Stimulated activated CD4-positive, alpha-beta T cell treated with anti-CD3 and anti-CD28 coated beads, Interleukin-1b, Interleukin-23, amount 100 ng/mL, for 24 hours (primary cell): ENCODE results near the gene ULK4.
"Not testable (repeated sequence)": the region's sequence is repeated elsewhere in the genome, so short reads cannot be mapped to it uniquely, and the experiment has no call there.

Source experiments
- DNase-seq, 4 experiments: peaks; one replicate each; pipeline ENCODE4 v3.0.0-alpha.2; 2020; ENCODE audit warnings: low read depth in 4 of 4, low spot score in 1 of 4

The ULK4 gene

DNA sequence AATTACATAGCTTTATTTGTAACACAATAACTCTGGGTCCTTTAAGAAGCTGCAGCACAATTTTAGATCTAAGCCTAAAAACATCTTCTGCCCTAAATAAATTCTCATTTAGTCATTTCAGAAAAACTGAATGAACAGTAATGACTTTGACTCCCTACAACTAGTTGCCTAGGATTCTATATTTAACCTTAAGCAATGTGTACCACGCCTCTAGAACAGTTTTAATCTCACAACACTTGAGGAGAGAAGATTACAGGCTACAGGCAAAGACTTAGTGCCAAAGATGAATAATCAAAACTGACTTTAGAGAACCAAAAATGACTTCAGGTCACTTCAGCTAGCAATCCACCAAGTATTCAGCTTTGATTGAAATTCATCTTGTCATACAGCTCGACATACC, 192.8 kb downstream of the ULK4 start:
- no peak for DNase-seq

DNA sequence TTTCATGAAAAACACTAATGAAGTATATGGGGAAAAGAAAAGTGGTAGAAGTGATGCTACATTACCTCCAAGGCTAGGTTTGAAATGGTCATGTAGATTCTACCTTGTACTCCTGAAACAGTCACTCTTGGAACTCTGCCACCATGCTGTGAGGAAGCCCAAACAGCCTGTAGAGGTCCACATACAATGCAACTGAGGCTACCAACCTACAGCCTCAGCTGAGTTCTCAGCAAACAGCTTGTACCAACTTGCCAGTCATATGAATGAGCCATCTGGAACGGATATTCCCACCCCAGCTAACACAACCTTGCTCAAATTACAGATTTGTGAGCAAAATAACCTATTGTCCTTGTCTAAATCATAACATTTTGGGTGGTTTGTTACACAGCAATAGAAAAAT, 193.5 kb downstream of the ULK4 start:
- DNase-seq, result no peak

DNA sequence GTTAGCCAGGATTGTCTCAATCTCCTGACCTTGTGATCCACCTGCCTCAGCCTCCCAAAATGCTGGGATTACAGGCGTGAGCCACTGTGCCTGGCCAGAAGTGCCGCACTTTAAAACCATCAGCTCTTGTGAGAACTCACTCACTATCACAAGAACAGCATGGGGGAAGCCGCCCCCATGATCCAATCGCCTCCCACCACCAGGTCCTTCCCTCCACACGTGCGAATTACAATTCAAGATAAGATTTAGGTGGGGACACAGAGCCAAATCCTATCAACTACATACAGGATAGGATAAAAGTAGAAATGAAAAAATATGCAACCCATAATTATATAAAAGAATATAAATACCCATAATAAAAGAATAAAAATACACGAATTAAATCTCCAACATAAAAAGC, 199.0 kb downstream of the ULK4 start:
- DNase-seq, result not testable (repeated sequence)

DNA sequence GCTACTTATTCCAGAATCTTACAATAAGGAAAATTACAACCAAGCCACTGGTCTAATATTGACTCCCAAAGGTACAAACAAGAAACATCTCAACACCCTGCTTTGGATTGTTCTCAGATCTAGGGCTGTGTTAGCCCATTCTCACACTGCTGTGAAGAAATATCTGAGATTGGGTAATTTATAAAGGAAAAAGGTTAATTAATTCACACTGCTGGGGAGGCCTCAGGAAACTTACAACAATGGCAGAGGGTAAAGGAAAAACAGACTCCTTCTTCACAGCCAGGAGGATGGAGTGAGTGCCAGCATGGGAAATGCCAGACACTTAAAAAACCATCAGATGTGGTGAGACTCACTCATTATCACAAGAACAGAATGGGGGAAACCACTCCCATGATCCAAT, 208.3 kb downstream of the ULK4 start:
- no peak for DNase-seq

DNA sequence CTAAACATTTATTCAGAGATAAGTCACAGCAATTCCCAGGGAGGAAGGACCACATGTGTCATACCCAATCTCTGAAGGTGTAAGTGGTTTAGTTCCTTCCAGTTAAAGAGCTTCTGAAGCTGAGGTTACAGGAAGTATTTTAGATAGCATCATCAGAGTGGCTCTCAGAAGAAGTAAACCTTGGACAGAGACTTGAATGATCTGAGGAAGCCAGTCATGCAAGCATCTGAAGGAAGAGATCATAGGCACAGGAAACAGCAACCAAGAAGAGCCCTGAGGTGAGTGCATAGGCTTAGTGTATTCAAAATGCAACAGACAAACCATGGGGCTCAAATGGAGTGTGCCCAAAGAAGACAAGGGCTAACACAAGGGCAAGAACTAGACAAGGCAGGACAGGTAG, 210.3 kb downstream of the ULK4 start:
- no peak for DNase-seq

DNA sequence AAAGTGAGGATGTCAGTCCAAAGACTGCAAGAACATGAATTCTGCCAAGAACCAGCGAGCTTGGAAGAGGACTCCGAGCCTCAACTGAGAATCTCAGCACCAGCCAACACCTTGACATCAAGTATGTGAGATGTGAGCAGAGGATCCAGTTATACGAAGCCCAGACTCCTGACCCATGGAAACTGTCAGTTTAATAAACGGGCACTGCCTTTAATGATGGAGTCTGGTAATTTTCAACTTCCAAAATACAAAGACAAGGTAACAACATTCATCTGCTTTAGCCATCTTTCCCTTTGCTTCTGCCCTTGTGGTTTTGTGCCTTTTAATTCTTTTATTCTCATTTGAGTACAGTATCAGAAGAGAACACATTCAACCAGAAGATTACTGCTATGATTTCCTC, 211.9 kb downstream of the ULK4 start:
- DNase-seq, result no peak

DNA sequence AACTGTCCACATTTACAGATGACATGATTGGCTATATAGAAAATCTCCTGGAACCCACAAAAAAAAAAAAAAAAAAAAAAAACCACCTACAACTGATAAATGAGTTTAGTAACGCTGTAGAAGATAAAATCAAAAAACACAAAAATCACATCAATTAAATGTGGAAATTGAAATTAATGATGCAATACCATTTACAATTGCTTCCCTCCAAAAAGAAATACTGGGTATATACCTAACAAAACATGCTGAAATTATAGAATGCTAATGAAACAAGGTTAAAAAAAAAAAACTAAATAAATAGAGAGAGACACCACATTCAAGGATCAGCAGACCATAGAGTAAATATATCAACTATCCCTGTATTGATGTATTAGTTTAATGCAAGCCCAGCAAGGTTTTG, 215.7 kb downstream of the ULK4 start:
- DNase-seq, result no peak

DNA sequence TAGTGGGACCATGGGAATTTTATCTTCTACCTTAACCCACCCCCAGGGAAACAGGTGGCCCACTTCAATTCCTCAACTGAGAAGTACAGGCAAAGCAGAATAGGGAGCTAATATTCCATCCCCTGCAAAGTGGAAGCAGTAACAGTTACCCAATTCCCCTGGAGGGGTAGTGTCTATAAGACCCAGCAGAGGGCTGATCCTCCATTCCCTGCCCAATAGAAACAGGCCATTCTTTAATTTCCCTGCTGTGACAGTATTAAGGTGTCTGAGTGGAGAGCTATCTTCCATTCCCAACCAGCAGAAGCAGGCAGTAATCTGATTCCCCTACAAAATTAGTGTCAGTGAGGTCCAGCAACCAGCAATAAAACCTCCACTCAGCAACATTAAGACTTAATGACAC, 219.8 kb downstream of the ULK4 start:
- DNase-seq, result no peak

DNA sequence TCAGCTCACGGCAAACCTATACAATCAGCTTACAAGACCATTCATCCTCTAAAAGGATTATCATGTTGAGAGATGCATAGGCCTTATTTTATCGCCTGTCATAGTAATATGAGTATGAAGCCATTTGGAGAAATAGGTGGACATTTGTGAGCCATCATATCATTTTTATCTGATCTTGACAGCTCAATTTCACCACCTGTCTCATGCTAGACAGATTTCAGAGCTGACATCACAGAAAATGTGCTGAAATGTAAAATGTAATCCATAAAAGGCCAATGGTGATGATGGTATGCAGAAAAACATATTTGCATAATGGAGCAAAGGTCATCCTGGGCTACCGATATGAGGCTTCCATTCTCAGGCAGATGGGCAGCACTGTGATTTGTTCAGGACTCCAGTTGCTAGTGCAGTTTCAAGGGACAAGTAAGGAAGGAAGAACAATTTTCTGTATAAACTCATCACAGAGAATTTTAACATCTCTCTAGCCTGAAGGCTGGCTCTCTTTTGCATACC, 221.5 kb downstream of the ULK4 start:
- no peak for DNase-seq

DNA sequence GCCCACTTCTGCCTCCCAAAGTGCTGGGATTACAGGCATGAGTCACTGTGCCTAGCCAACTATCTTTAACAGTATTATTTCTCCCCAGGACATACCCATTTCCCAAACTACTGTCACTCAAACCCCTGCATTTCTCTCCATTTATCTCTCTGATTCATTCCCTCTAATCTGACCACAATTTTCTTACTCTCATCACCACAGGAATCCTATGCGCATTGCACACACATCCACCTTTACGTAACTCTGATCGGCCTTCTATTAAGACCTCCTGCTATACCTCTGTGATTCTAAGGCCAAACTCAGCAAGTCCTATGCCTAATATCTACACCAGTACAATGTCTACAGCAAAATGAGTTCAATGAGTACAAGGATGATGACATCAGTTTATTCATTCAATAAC, 235.0 kb downstream of the ULK4 start:
- DNase-seq, result no peak

DNA sequence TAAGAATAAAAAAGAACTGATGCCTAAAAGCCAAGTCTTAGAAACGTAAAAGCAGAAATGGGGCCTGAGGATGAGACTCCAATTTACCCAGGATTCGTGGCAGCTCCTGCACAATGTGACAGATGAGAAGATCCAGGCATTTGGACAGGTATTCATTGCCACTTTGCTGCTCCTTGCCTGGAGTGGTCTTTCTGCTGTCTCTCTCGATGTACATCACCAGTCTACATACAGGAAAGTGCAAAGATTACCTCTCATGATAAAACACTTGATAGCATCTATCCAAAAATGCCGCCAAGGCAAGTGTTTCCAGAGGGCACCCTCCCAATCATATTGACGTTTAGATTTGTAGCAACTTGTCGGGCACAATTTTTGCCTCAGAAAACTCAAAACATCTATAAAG, 244.3 kb downstream of the ULK4 start:
- no peak for DNase-seq

DNA sequence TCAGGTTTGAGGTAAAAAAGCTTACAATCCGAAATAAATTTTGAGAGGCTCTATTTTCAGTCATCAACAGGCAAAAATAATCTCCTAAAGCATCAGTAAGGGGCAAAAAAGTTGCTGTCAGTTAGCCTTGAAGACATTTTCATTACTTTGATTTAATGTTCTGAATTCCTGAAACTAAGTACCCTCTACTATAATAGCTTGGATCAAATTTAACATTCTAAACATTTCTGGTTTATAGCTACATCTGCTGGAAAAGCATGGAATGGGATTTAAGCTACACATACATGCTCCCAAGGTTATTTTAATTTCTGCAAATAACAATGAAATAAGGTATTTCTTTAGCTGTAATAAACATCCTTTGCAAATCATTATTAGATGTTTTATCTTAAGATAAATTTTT, 245.4 kb downstream of the ULK4 start:
- DNase-seq, result no peak

DNA sequence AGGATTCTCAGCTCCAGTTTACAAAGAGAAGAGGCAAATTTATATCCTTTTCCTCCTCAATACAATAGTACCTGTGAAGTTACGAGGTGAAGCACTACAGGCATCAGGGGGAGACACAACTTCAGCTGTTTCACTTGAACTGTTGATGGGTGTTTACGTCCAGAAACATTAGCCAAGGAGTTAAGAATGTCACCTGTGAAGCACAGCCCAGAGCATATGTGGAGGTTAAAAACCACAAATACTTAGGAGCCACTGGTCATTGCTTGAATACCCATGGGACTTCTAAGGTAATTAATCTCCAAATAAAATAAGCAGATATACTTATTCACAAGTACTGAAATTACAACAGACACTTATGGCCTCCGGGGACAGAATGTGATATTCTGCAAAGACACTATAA, 246.5 kb downstream of the ULK4 start:
- DNase-seq, result no peak

DNA sequence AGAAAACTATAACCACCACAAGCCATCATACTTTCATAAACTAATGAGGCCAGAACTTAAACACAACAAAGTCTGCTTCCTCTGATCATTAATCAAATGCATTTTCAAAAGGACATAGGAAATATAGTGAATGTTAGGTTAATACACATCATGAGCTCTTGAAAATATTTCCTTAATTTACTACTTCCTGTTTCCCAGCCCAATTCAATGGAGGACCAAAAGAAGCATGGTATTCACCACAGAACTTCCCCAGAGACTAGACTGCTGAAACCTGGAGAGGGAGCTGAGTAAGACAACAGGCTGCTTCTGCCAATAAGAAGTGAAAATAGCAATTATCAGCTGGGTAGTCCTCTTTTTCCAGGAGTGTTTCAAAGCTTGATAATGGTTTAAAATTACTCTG, 250.3 kb downstream of the ULK4 start:
- DNase-seq, result no peak

DNA sequence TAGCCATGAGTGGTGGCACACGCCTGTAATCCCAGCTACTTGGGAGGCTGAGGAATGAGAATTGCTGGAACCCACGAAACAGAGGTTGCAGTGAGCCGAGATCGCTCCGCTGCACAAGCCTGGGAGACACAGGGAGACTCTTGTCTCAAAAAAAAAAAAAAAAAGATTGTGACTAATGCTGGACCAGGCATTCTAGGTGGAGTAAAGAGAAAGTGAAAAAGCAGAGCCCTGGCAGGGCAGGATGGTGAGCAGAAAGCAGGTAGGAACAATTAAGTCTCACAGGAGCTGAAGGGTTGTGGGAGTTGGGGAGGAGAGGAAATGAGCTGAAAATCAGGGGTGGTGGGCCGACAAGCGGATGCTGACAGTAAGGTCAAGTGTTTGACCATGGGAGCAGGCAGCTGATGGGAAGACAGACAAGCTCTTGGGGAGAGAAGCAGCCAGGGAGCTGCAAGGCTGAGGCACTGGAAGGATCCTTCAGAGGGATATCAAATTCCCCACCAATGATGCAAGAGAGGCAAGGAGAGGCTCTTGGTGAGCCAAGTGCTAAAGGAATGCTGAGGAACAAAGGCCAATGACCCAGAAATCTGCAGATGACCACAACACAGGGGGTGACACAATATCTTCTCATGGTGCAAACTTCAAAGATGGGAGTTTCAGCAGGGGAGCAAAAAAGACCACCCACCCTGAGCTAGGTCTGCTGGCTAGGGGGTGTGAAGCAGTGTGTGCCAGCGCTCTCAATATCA, 251.1 kb downstream of the ULK4 start:
- no peak for DNase-seq

DNA sequence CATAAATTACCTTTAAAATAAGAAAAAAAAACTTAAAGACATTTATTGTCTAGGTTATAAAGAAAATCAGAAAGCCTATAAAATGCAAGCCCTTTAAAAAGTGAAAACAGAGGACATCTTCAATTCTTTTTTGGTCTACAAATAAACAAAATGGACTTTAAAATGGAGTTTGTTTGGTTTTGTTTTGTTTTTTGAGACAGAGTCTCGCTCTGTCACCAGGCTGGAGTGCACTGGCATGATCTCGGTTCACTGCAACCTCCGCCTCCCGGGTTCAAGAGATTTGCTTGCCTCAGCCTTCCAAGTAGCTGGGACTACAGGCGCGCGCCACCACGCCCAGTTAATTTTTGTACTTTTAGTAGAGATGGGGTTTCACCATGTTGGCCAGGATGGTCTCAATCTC, 252.7 kb downstream of the ULK4 start:
- DNase-seq, result not testable (repeated sequence)

DNA sequence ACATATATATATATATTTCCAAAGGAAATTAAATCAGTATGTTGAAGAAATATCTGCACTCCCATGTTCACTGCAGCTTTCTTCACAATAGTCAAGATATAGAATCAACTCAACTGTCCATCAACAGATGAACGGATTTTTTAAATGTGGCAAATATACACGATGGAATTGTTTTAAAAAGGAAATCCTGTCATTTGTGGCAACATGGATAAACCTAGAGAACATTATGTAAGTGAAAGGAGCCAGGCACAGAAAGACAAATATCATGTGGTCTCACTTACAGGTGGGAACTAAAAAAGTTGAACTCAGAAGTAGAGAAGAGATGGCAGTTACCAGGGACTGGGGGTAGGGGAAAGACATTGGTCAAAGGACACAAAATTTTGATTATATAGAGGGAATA, 253.7 kb downstream of the ULK4 start:
- DNase-seq, result no peak

DNA sequence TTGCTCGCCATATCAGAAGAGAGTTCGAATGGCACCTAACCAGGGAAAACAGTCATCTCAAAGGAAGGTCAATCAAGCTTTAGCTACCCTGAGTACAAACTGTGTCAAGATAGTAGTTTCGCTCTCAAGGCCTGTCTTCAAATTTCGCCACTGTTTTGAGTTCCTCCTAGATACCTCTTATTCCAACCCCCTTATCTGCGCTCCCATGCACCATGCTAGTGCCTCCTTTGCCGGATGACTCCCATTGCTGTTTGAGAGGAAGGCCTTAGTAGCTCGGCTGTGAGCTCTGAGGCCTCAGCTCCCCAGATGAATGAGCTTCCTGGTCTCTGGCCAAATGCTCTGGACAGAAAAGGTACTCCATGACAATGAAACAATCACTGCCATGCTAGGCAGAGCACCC, 256.0 kb downstream of the ULK4 start:
- no peak for DNase-seq

DNA sequence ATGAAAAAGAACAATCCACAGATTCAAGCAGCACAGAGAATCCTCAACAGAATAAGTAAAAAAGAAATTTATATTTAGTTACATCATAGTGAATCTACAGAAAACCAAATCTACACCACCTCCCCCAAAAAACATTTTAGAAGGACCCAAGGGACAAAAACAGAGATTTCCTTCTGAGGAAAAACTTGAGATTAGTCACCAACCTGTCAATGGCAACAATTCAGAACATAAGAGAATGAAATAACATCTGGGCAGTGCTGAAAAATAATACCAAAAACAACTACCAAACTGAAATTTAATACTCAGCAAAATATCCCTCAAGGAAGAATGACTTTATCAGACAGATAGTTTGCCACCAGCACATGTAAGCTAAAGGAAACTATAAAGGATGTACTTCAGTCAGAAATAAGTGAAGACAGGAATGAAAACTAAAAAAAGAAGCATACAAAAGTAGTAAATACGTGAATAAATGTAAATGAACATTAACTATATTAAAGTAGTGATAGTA, 260.7 kb downstream of the ULK4 start:
- DNase-seq, result no peak

DNA sequence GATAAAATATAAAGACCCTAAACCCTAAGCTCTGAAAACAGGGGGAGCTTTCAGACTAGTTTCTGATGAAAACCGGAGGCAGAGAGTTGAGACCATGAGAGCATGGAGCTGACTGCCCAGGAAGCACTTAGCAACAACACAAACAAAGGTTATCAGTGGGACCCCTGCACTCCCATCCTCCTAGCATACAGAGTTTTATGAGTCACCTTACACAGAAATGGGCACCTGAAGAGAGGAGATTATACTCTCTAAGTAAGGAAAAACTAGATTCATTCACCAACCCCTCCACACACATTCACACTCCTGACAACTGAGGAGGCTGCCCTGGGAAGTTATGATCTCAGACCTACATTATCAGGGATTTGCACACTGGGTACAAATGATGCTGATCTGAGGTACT, 261.7 kb downstream of the ULK4 start:
- DNase-seq, result no peak

DNA sequence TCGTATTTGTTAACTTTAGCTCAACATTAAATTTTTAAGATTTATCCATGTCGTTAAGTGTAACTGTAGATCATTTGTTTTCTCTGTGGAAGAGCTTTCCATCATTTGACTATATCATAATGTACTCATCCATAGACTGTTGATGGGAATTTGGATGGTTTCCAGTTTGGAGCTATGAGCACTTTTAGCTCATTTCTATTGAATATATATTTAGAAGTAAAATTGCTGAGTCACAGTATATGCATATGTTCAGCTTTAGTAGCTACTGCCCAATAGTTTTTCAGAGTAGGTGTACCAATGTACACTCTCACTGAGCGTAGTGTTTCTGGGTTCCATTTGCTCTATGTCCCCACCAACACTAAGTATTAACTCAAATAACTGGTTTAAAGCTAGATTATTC, 263.0 kb downstream of the ULK4 start:
- DNase-seq, result no peak

DNA sequence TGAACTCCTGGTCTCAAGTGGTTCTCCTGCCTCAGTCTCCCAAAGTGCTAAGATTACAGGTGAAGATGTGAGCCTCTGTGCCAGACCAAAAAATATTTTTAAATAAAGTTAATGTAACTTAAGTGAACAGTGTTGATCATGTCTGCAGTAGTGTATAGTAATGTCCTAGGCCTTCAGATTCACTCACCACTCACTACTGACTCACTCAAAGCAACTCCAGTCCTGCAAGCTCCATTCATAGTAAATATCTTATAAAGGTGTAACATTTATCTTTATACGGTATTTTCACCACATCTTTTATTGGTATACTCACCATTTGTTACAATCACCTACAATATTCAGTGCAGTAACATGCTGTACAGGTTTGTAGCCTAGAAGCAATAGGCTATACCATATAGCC, 264.2 kb downstream of the ULK4 start:
- no peak for DNase-seq

DNA sequence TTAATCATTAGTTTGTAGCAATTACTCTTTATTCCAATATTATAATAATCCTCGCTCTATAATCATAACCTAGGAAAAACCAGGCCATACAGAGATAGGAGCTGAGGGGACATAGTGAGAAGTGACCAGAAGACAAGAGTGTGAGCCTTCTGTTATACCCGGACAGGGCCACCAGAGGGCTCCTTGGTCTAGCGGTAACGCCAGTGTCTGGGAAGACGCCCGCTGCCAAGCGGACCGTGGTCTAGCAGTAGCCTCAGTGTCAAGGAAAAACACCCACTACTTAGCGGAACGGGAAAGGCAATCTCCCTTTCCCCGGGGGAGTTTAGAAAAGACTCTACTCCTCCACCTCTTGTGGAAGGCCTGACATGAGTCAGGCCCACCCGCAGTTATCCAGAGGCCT, 266.1 kb downstream of the ULK4 start:
- DNase-seq, result not testable (repeated sequence)
